ENCODE measurements around the gene GUF1.

The GUF1 gene

DNA sequence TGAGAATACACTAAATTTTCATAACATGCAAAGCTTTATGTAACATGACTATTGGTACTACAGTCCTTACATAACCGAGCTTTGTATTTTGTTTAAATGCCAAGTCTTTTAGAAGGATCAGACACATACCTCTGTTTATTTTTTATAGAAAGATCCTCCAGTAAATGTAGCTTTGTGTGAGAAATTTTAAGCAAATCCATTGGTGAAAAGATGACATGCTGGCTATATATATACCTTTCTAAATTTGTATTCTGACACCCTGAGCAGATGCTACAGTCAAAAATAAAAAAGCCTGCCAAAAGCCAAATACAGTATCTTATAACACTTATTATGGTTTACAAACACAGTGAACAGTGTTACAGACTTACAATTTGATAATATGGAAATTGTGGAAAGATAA, 26.8 kb upstream of the GUF1 start, which contains the start of gene YIPF7:
TSS of gene YIPF7 (minus strand) at position 201 of the 400 bp plus-strand sequence. CDS start 1,525 bp downstream, outside the sequence.
- DNase-seq (ENCODE audit: extremely low read depth, low read depth): no peak
- TF ChIP-seq, protein P1, sequence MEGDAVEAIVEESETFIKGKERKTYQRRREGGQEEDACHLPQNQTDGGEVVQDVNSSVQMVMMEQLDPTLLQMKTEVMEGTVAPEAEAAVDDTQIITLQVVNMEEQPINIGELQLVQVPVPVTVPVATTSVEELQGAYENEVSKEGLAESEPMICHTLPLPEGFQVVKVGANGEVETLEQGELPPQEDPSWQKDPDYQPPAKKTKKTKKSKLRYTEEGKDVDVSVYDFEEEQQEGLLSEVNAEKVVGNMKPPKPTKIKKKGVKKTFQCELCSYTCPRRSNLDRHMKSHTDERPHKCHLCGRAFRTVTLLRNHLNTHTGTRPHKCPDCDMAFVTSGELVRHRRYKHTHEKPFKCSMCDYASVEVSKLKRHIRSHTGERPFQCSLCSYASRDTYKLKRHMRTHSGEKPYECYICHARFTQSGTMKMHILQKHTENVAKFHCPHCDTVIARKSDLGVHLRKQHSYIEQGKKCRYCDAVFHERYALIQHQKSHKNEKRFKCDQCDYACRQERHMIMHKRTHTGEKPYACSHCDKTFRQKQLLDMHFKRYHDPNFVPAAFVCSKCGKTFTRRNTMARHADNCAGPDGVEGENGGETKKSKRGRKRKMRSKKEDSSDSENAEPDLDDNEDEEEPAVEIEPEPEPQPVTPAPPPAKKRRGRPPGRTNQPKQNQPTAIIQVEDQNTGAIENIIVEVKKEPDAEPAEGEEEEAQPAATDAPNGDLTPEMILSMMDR (IDR thresholded peaks at IDR 0.05; ENCODE audit: low read depth, low read length): no peak

DNA sequence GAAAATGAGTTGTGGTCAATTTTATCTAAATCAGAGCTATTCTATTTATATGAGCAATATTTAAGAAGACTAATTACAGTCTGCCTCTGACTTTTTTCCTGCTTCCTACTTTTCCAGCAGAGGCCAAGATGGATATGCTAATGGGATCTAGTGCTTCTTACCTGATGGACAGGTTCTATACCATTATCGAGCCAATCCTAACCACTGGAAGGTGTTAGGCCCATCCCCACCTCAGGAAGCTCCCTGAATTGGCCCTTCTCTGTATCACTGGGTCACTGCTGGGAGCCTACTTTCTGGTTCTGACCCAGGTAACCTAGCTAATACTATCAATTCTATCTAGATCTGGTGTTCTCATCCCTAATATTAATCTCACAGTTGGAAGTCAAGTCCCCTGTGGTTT, 26.2 kb upstream of the GUF1 start:
- DNase-seq (ENCODE audit: extremely low read depth, low read depth): no peak
- TF ChIP-seq, protein P1 (IDR thresholded peaks at IDR 0.05; ENCODE audit: low read depth, low read length): no peak

DNA sequence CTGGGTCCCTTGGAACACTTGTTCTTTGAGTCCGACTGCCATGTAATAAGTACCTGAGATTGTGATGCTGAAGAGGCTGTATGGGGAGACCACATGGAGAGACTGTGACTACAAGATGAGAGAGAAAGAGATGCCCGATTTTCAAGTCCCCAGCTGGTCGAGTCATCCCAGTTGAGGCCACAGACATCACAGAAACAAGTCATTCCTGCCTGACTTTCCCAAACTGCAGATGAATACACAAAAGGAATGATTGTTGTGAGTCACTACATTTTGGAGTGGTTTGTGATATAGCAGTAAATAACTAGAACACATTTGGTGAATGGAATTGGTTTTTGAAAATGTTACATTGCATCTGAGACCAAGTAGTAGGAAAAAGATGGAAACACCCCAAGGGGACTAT, 17.8 kb upstream of the GUF1 start:
- no peak for DNase-seq (ENCODE audit: extremely low read depth, low read depth)
- TF ChIP-seq, protein P1 (IDR thresholded peaks at IDR 0.05; ENCODE audit: low read depth, low read length): no peak

DNA sequence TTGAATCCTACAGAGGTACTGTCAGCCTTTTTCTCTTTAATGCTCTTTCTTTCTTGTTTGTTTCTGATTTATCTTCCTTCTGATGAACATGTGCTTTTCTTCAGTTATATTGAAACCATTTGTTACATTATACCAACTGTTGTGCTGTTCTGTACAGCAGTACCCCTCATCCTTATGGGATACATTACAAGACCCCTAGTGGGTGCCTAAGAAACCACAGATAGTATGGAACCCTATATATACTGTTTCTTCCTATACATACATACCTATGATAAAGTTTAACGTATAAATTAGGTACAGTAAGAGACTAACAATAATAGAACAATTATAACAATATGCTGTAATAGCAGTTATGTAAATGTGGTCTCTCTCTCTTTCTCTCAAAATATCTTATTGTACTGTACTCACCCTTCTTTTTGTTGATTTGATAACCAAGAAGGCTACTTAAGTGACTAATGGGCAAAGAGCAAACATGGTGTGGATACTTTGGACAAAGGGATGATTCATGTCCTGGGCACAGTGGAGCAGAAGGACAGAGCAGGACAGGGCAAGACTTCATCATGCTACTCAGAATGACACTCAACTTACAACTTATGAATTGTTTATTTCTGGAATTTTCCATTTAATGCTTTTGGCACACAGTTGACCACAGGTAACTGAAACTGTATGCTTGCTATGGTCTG, 16.1 kb upstream of the GUF1 start:
- DNase-seq (ENCODE audit: extremely low read depth, low read depth): no peak
- TF ChIP-seq, protein P1 (IDR thresholded peaks at IDR 0.05; ENCODE audit: low read depth, low read length): no peak

DNA sequence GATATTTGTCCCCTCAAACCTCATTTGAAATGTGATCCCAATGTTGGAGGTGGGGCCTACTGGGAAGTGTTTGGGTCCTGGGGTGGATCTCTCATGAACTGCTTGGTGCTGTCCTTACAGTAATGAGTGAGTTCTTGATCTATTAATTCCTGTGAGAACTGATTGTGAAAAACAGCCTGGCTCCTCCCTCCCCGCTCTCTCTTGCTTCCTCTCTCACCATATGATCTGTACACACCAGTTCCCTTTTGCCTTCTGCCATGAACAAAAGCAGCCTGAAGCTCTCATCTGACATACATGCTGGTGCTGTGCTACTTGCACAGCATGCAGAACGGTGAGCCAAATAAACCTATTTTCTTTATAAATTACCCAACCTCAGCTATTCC, 15.6 kb upstream of the GUF1 start:
- DNase-seq (ENCODE audit: extremely low read depth, low read depth): no peak

DNA sequence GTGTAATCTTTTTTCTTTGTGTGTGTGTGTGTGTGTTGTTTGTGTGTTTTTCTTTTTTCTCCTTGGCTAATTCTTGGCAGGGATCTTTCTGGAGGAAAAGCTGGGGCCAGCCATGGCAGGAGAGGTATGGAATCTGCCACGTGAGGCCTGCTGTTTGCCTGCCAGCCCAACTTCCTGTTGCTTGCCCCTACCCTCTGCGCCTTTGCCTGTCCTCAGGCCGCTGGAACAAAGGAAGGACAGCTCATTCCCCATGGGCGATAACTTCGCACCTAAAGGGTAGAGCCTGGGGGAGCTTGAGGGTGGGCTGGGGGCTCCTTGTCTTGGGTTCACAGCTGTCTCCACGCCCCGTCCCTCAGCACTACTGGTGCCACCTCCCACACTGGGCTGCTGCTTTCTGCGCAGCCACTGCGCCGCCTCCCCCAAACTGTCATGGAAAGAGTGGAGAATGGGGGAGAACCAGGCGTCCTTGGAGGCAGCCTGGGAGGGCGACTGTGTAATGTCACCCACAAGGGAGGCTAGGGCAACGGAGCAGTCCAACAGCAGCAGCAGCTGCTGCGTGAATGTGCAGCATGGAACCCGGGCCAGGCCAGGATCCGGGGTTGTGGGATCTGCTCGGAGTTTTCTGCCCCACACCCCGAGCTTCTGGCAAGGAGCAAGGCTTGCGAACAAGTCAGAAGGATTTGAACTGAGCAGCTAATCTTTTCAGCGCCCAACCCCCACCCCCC, 14.5 kb upstream of the GUF1 start:
- no peak for DNase-seq (ENCODE audit: extremely low read depth, low read depth)

More for the DNA sequence above, 15.6 kb upstream of the GUF1 start:
- TF ChIP-seq, protein P1 (IDR thresholded peaks at IDR 0.05; ENCODE audit: low read depth, low read length): no peak

DNA sequence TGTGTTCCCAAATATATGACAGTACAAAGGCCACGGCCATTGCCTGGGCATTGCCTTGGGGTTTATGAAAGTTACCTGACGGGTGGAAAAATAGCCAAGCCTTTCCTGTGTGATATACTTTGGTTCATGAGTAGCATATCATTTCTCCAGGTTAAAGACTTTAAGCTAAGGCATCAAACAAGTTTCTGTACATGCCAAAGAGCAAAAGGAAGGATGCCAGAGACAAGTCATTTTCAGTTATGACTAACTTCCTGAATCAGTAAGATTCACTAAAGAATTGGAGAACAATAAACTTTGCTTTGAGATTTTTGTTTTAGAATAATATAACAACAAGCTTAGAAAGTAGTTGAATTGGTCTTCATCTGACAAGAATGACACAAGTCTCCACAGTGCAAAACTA, 9.7 kb upstream of the GUF1 start:
- TF ChIP-seq, protein P1 (IDR thresholded peaks at IDR 0.05; ENCODE audit: low read depth, low read length): no peak
- no peak for DNase-seq (ENCODE audit: extremely low read depth, low read depth)

More for the DNA sequence above, 14.5 kb upstream of the GUF1 start:
- TF ChIP-seq, protein P1 (IDR thresholded peaks at IDR 0.05; ENCODE audit: low read depth, low read length): no peak

Data from AG09319 (cell line).